ENCODE results near the gene RFTN1.

Gene RFTN1

GRCh38 chr3:16501376-16501775 lies 12.1 kb downstream of the RFTN1 start:
- Histone ChIP-seq H2AFZ (ENCODE audit: low read length) (no peak overlapping the region), H3K36me3 (ENCODE audit: insufficient read depth, low read length) (peaks cover 19% of the 10 kb centered on the region; the same call in 1 of the 2 replicates), H4K20me1 (ENCODE audit: insufficient read depth, low read length, poor library complexity, severe bottlenecking) (peaks cover 30% of the 10 kb centered on the region), H3K4me2 (ENCODE audit: low read depth, low read length, poor library complexity, severe bottlenecking) (no peak overlapping the region), H3K4me3 (ENCODE audit: low read length, poor library complexity, severe bottlenecking) (no peak overlapping the region), H3K79me2 (ENCODE audit: insufficient read depth, low read length) (peaks cover 100% of the 10 kb centered on the region), H3K9me3 (ENCODE audit: insufficient read depth, low read depth, low read length) (no peaks in the 10 kb centered on the region), H3F3A (ENCODE audit: low read depth) (no peaks in the 10 kb centered on the region), H3K27me3 (ENCODE audit: insufficient read depth, low read length, poor library complexity, severe bottlenecking) (no peaks in the 10 kb centered on the region), H3K9me2 (replicated peaks; ENCODE audit: low read depth, low read length) (no peaks in the 10 kb centered on the region), H3K9ac (ENCODE audit: low read depth, low read length, poor library complexity, severe bottlenecking) (no peak overlapping the region), H3K4me1 (ENCODE audit: insufficient read depth, low read length, poor library complexity, severe bottlenecking) (peaks cover 76% of the 10 kb centered on the region)
- TF ChIP-seq EZH2phosphoT487 (IDR thresholded peaks at IDR 0.05; ENCODE audit: borderline replicate concordance) (no peak), CTCF (conservative IDR thresholded peaks at IDR 0.05; ENCODE audit: low read length) (no peak)

DNA sequence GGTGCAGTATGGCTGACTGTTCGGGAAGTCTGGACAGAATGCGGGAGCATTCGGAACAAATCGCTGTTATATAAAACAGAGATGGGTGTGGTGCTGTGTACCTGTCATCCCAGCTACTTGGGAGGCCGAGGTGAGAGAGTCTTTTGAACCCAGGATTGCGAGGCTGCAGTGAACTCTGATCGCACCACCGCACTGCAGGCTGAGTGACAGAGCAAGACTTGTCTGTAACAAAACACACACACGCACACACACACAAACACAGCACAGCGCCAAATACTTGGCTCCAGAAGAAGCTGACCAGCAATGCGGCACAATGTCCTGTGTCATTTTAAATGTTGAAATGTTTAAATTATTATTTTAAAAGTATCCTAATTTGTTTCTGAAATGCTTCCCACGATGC lies 12.6 kb downstream of the RFTN1 start:
- Histone ChIP-seq H3K9me2 (replicated peaks; ENCODE audit: low read depth, low read length) (no peaks in the 10 kb centered on the region), H3K4me3 (ENCODE audit: low read length, poor library complexity, severe bottlenecking) (no peak overlapping the region), H3K79me2 (ENCODE audit: insufficient read depth, low read length) (peaks cover 100% of the 10 kb centered on the region), H3F3A (ENCODE audit: low read depth) (no peaks in the 10 kb centered on the region), H3K4me1 (ENCODE audit: insufficient read depth, low read length, poor library complexity, severe bottlenecking) (peaks cover 76% of the 10 kb centered on the region), H3K36me3 (ENCODE audit: insufficient read depth, low read length) (peaks cover 18% of the 10 kb centered on the region; the same call in 1 of the 2 replicates), H3K9me3 (ENCODE audit: insufficient read depth, low read depth, low read length) (no peaks in the 10 kb centered on the region), H2AFZ (ENCODE audit: low read length) (no peak overlapping the region), H3K27me3 (ENCODE audit: insufficient read depth, low read length, poor library complexity, severe bottlenecking) (no peaks in the 10 kb centered on the region), H4K20me1 (ENCODE audit: insufficient read depth, low read length, poor library complexity, severe bottlenecking) (peaks cover 26% of the 10 kb centered on the region), H3K4me2 (ENCODE audit: low read depth, low read length, poor library complexity, severe bottlenecking) (no peak overlapping the region), H3K9ac (ENCODE audit: low read depth, low read length, poor library complexity, severe bottlenecking) (no peak overlapping the region)
- TF ChIP-seq EZH2phosphoT487 (IDR thresholded peaks at IDR 0.05; ENCODE audit: borderline replicate concordance) (no peak), CTCF (conservative IDR thresholded peaks at IDR 0.05; ENCODE audit: low read length) (no peak)

- H3K4me2 ChIP-seq (ENCODE audit: low read depth, low read length, poor library complexity, severe bottlenecking) = no peak overlapping the region
- peaks cover 24% of the 10 kb centered on the region for H4K20me1 ChIP-seq (ENCODE audit: insufficient read depth, low read length, poor library complexity, severe bottlenecking)
- no peaks in the 10 kb centered on the region for H3K9me2 ChIP-seq (replicated peaks; ENCODE audit: low read depth, low read length)
- no peak overlapping the region for H3K9ac ChIP-seq (ENCODE audit: low read depth, low read length, poor library complexity, severe bottlenecking)
- no peak overlapping the region for H2AFZ ChIP-seq (ENCODE audit: low read length)
- no peaks in the 10 kb centered on the region for H3K27me3 ChIP-seq (ENCODE audit: insufficient read depth, low read length, poor library complexity, severe bottlenecking)
- TF ChIP-seq CTCF (conservative IDR thresholded peaks at IDR 0.05; ENCODE audit: low read length) (no peak), EZH2phosphoT487 (IDR thresholded peaks at IDR 0.05; ENCODE audit: borderline replicate concordance) (no peak)
- H3K9me3 ChIP-seq (ENCODE audit: insufficient read depth, low read depth, low read length) = no peaks in the 10 kb centered on the region
- H3F3A ChIP-seq (ENCODE audit: low read depth) = peaks cover 6% of the 10 kb centered on the region; the same call in 1 of the 2 replicates
- no peak overlapping the region for H3K4me3 ChIP-seq (ENCODE audit: low read length, poor library complexity, severe bottlenecking)
- peaks cover 11% of the 10 kb centered on the region; the same call in 1 of the 2 replicates for H3K36me3 ChIP-seq (ENCODE audit: insufficient read depth, low read length)
- peaks cover 97% of the 10 kb centered on the region for H3K79me2 ChIP-seq (ENCODE audit: insufficient read depth, low read length)
- peaks cover 82% of the 10 kb centered on the region for H3K4me1 ChIP-seq (ENCODE audit: insufficient read depth, low read length, poor library complexity, severe bottlenecking)
These were observed 13.4 kb downstream of the RFTN1 start for GRCh38 chr3:16500093-16500492.

Data from Loucy (cell line).